Right renal pelvis (tissue), 4 donors: Measurements from ENCODE around the gene SALL3. TPM values are rescaled to one million over a fixed set of nuclear protein-coding genes. Genes with fewer than 3 reads are reported as not detected.
A peak's percentile ranks its signal among the peaks of the same experiment; 100 is the strongest.

Experiments
- DNase-seq, 4 donors: peaks; one replicate each; pipeline ENCODE4 v3.0.0-alpha.2; 2013; ENCODE audit warnings: low read depth in 4 of 4, low spot score in 3 of 4, missing footprints in 1 of 4
- polyA plus RNA-seq, 4 donors: library from polyadenylated mRNA; unstranded; fragments of 120-200 nt; gene quantifications; one replicate each; pipeline ENCODE4 v1.2.1, GENCODE V29; 2013; ENCODE audit not compliant: insufficient read length in 4 of 4

The SALL3 gene
- polyA plus RNA-seq, 4 donors, result 10.6 to 11.6 (median 11.5) TPM

DNA sequence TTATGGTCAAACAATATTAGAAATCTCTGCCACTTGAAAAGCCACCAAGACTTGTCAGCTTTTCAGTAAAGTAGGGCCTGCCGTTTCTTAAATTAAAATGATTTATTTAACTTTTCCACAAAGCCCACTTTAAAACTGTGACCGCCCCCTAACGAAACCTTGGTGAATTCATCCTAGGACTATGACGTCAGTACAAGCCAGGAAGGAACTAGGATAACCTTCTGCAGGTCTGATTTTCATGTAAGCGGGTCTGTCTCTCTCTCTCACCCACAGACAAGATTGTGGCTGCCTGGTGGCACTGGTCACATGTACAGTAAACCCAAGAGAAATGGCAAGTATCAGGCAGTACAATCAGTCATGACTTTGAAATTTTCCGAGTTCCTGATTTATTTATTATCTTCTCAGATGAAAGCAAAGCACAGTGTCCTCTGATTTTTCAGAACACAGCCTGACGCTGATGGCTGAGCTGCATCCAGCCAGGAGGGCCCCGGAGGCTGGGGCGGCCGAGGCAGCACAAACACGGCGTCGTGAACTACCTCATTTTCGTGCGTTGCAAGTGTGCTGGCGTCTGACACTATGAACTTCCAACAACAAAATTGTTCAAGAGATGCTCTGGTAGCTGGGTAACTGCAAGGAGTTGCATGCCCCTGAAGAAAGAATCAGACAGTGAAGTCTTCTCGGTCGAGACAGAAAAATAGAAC, 18.9 kb downstream of the SALL3 start:
- DNase-seq, result no peak

DNA sequence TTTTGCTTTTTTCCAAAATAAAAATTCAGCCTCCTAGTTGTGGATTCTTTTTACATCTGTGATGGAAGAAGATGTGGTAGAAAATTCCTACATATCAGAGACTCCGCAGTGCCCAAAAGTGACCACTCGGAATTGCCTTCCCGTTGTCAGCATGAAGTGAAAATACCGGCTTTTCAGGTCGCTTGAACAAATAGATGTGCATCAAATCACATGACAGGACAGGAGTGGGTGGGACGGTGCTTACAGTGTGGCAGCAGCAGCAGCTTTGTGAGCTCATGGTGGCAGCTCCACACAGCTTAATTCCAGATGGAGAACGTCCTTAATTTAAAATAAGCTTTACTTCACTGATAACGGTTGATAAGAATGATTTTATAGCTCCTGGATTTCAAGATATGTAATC, 20.3 kb downstream of the SALL3 start:
- DNase-seq, result no peak

DNA sequence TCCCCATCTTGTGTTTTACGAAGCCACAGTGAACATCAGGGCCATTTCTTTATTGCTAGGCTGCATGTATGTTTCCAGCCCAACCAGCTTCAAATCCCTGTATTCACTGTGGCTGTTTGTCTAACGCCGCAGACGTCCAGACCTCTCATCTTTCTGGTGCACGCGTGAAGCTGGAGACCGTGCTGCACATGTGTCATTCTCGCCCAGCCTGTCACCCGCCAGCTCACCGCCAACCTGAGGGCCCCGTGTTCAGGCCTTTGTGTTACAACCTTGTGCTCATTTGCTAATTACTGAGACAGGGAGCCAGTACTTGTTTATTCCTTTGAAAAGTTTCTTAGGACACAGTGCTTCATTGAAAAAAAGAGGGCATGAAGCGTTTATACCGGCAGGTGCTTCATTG, 21.4 kb downstream of the SALL3 start:
- no peak for DNase-seq

DNA sequence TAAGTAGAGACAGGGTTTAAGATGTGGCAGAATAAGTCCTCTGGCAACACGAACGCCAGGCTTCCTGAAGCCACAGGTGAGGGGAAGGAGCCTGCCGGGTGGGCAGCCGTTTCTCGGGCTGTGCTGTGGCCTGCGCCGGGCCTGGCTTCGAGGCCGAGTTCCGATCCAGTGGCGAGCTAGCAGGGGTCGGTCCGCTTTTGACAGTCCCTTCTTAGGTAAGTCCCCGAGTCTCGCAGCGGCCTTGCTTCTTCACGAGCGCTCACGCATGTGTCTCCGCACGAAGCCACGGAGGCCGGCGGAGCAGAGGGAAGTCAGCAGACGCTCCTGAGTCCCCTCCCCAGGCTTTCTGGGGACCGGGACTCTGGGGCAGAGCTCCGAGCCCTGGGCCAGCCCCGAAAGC, 26.0 kb downstream of the SALL3 start:
- no peak for DNase-seq

DNA sequence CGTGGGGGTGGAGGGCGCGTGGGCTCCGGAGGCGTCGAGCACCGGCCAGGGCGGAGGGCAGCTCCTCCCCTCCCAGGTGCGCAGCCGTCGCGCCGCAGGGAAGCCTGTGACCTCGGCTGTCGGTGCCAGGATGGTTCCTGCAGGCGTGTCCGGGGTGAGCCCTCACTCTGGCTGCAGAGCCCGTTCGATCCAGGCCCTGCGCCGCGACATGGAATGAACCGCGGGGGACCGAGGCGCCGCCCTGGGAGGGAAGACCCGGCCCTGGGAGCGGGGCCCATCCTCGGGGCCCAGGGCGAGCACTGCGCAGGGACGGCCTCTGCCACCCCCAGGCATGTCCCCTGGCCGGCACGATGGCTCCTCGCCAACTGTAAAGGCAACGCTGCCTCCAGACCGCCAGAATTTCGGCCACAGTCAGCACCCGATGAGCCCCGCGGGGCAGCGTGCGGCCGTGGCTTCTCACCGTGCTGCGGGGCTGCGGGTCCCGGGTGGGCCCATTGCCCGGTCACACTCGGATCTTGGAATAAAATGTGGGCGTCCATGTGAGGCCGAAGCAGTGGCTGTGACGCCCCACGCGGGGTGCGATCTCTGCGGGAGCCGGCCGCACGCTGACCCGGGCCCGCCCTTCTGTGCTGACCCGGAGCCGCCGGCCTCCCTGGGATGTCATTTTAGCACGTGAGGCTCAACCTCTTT, 26.6 kb downstream of the SALL3 start:
- no peak for DNase-seq

DNA sequence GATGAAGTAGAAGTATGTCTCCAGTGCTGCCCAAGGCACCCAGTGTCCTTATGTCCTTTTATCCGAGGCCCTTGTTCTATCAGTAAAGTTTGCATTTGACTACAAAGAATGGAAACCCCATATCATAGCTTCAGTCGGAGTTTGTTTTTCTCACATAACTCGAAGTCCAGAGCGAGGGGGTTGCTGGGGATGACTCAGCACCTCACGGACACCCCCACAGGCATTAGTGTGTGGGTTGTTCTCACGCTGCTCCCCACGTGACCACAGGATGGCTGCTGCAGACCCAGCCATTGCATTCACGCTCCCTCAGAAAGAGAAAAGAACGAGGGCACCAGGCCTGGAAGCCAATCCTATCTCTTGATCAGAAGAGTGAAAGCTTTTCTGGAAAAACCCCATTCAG, 27.8 kb downstream of the SALL3 start:
- DNase-seq, result no peak

DNA sequence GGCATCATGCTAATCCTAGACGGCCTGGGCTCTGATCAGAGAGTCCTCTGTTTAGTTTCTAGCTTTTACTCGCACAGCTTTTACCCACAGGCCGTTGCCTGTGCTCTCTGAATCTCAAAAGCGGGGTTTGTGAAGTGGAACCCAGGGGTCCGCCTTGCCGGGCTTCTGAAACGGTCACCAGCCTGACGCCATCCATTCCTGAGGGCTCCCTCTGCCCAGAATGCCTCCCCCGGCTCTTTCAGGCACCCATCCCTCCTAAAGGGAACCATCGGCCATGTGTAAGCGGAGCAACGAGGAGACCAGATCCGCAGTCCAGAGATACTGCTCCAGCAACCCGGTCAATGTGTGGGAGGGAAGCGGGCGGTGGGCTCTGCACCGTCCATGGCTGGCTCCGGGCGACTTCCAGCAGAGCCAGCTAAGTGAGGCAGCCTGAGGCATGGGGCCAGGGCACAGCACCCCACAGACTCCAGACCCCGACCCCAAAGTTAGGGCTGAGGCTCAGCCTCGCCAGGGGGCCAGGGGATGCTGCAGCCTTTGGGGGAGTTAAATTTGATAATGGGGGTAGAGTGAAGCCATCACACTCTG, 28.8 kb downstream of the SALL3 start:
- DNase-seq, result no peak

DNA sequence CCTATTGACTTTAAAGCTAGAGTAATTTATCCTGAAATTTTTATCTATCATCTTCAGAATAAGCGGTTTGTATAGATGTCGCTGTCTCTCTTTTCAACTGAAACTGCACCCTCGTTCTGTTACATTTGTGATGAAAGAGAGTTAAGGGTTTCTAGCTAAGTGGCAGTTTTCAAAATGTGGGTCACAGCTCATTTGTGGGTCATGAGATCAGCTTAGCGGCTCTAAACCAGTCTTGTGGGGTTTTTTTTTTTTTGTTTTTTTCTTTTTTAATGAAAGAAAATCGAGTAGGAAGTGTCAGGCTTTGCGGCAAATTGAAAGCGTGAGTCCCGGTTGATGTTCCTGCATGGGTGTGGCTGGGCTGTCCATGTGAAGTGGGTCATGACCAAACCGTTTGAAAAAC, 31.2 kb downstream of the SALL3 start:
- DNase-seq, result no peak

DNA sequence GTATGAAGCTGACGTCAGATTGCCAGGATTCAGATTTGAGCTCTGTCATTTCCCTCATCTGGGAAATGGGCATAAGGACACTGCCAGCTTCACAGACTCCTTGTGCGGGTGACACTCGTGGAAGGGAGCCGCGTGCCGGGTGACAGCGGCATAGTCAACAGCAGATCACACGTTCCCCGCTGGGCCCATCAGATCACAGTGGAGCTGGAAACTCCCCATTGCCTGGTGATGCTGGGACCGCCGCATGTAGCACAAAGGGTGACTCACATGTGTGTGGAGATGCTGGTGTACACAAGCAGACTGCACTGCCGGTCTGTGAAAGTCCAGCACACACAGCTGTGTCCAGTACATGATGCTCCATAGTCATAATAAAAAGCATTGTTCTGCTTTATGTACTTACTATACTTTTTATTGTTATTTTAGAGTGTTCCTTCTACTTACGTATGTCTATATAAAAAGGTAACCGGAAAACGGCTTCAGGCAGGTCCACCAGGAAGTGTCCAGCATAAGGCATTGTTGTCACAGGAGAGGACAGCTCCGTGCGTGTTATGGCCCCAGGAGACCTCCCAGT, 31.8 kb downstream of the SALL3 start:
- DNase-seq, result no peak

DNA sequence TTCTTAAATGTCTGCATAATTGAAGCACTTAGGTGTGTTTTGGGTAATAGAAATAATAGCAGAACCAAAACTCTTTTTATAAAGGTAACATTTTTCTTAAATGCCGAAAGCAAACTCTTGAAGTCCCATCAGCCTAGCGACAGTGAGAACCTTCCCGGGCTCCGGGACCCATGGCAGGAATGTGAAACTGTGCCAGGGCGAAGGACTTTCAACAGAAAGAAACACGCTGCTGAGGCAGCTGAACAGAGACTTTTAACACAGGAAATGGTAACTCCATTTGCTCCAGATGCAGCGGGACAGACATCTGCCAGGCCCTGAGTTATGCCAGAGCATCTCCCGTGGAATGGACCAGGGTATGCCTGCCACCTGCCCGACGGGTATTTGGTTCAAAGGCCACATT, 34.3 kb downstream of the SALL3 start:
- no peak for DNase-seq

DNA sequence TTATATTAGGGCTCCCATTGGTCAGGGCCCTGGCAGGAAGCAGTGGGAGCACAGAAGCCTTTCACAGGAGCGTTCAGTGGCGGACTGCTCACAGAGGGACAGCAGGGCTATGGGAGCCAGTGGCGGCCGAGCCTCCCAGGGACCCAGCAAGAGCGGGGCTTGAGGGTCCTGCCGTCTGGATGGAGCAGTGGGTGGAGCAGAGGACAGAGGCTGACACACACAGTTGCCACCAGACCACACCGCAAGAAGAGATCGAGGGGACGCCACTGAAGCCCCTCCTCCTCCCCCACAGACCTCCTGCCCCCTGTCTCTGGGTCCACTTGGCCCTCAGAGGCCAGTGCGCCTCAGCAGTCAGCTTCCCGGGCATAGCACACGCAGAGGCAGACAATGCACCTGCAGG, 39.3 kb downstream of the SALL3 start:
- DNase-seq, result no peak

DNA sequence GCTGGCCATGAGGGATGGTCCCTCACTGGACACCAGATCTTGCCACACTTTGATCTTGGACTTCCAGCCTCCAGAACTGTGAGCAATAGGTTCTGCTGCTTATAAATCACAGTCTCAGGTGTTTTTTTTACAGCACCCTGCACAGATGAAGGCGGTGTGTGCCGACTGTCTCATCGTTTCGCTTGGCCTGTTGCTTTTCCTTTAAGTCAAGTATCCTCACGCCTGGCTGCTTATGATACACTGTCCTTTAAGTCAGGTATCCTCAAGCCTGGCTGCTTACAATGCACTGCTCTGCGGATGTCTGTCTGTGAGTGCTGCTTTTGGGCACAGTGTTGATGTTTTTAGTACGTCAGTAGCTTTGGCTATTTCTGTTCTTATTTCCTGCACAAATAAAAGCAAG, 40.3 kb downstream of the SALL3 start:
- DNase-seq, result peak in 1 of 4 donors; percentile 3

DNA sequence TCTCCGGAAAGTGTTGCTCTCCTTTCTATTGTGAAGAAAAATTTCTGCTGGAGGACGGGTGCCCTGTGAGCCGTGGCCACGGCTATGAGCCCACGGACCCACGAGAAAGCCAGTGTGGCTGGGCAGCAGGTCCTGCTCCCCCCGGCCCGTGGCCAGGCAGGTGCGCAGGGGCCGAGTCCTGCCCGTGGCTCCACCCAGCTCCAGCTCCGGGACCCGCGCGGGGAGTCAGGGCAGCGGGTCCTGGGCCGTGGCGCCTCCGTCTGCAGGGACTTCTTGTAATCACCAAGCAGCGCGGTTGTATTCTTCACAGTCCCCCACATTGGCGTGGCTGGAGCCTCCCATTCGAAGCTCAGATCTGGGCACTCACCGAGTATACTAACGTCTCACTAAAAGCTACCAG, 43.0 kb downstream of the SALL3 start:
- no peak for DNase-seq

DNA sequence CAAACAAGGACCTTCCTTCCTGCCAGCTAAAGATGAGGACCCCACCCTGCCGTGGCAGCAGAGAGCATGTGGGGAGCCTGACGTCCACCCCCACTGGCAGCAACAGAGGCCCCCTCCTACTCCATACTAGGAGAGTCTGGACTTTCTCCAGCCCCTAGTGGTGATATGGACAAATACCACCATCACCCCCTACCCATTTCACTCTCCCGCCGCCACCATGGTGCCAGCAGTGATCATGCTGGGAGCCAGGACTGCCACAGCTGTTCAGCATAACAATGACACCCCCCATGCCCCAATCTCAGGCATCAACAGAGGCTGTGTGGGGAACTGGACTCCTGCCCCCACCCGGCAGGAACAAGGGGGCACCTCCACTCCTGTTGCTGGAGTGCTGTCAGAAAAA, 46.9 kb downstream of the SALL3 start:
- DNase-seq, result no peak

DNA sequence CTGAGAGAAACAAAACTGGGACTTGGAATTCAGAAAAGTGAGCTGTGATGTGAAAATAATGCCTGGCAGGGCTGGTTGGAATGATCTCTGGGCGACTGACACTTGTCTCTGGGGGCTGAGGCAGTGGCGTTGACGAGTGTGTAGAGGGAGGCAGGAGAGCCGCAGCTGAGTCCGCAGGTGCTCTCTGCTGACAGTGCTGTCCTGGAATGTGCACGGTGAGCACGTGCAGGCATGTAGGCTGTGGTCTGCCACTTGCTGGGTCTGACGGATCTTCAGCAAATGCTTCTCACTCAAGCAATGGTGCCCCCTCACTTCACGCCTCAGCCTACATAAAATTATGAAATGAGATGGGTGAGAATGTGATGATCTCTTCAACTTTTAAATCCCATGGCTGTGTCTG, 51.1 kb downstream of the SALL3 start:
- DNase-seq, result no peak

DNA sequence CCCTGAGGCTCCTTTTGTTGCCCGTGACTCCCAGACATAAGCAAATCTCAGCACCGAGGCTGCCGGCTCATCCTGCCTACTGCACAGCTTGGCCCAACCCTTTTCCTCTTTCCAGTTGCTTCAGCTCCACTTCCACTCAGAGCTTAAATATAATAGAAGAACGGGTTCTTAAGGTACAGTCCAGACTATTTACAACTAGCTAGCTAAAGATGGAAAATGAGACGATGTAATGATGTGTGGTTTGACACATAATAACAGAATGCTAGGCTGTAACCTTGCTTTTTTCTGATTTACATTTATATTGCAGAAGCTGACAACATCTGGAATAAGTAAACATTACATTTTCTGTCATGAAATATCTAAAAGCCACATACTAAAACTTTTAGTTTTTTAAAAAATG, 62.7 kb downstream of the SALL3 start:
- no peak for DNase-seq

DNA sequence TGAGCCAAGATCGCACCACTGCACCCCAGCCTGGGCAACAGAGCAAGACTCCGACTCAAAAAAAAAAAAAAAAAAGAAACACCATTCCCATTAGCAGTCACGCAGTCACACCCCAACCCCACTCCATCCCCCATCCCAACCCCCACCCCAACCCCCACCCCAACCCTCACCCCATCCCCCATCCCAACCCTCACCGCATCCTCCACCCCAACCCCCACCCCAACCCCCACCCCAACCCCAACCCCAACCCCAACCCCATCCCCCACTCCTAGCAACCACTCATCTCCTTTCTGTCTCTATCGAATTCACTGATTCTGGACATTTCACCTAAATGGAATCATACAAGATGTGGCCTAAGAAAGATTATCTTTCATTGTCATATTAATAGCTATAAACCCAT, 63.7 kb downstream of the SALL3 start:
- DNase-seq, result no peak

DNA sequence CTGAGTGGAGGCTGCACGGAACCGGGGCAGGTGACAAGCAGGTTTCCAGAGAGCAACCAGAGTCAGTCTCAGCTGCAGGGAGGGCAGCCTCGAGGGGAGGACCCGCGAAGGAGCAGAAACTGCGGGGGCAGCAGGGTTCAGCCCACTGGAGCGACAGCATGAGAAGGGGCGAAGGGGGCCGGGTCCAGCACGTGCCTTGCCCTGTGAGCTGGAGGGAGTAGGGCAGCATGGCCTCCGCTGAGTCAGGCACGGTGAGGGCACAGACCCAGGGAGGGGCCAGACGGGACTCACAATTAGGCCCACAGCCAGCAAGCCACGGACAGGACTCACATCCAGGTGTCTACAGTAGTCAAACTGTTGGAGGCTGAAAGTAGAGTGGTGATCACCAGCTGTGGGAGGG, 66.9 kb downstream of the SALL3 start:
- no peak for DNase-seq

DNA sequence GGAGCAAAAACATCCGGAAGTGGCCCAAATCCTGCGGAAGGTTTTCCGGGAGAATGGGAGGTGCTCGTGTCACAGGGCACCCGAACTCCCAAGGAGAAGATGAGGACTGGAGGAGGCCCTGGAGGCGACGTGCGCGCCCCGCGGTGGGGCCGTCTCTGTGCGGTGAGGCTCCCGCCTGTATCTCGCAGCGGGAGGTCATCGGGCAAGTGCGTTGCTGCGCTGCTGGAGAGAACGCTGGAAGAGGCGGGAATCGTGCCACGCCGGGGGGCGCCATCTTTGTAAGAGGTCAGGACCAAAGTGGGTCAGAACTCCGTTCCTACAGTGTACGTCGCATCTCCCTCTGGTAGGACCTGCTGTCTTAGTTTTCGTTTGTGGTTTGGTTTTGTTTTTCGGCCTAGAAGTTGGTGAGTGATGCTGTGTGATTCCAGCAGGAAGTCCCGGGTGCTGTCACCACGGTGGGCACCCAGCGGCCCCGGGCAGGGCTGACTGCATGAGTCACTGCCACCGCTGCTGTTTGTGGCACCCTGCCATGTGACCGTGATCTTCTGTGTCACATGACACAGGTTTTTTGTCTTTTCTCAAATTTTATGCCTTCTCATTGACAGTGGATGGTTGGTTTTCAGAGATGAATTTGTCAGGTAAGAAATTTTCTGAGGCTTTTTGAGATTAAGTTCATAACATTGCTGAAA, 68.1 kb downstream of the SALL3 start:
- DNase-seq, result no peak

DNA sequence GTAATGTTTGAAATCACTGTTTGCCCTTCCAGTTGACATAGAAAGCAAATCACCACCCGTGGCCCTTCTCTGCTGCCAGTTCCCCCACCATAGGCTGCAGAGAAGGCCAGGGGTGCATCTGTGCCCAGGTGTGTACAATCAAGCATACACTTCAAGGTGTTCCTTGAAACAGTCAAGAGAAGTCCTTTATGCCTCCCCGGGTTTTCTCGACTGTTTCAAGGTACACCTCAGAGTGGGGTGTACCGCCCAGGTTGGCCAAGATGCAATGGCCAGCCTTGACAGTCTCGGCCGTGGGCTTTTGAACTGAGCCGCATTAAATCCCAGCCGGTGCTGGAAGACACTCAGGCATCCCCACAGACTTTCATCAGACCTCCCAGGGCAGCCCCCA, 68.6 kb downstream of the SALL3 start:
- no peak for DNase-seq

DNA sequence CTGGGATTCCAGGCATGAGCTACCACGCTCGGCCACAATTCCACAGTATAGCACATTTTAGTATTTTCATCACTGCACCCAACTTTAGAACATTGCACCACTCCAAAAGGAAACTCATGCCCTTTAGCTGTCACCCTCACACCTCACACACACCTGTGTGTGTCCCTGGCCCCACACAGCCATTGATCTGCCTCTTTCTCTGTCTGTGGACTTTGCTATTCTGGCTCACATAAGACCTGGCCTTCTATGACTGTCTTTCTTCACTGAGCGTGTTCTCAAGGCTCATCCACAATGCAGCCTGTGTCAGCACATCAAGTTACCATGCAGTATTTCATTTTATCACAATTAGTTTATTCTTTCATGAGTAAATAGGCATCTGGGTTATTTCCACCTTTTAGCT, 69.9 kb downstream of the SALL3 start:
- DNase-seq, result no peak
